RWPE2 (cell line): ENCODE measurements around the gene LRP1B.

Experiments used
- ATAC-seq: fragments of 200-7000 bp; cut with Tn5 transposase; 3 replicates; pipeline ENCODE4 v1.9.1; 2021; ENCODE audit warnings: low read depth
- DNase-seq: peaks from one replicate; pipeline ENCODE4 v3.0.0-alpha.2; 2020; ENCODE audit warnings: low spot score
- H3K27ac ChIP-seq: fragments of 450-650 bp; 2 replicates; pipeline ENCODE4 v1.5.1; 2017; ENCODE audit warnings: mild to moderate bottlenecking; ENCODE audit not compliant: poor library complexity, severe bottlenecking
- H3K27me3 ChIP-seq: fragments of 250-450 bp; sonication (Bioruptor Pico); 2 replicates; pipeline ENCODE4 v1.5.1; 2021; ENCODE audit warnings: mild to moderate bottlenecking, moderate library complexity; ENCODE audit not compliant: insufficient read depth, poor library complexity, severe bottlenecking
- H3K36me3 ChIP-seq: fragments of 250-450 bp; sonication (Bioruptor Pico); 2 replicates; pipeline ENCODE4 v1.5.1; 2020; ENCODE audit warnings: low read depth, mild to moderate bottlenecking, moderate library complexity
- H3K4me1 ChIP-seq: fragments of 250-450 bp; sonication (Bioruptor Pico); 2 replicates; pipeline ENCODE4 v1.5.1; 2021; ENCODE audit warnings: mild to moderate bottlenecking, moderate library complexity; ENCODE audit not compliant: insufficient read depth, poor library complexity, severe bottlenecking
- H3K4me3 ChIP-seq: fragments of 250-450 bp; sonication (Bioruptor Pico); 2 replicates; pipeline ENCODE4 v1.5.1; 2021; ENCODE audit warnings: mild to moderate bottlenecking, moderate library complexity; ENCODE audit not compliant: severe bottlenecking
- H3K9me3 ChIP-seq: fragments of 250-450 bp; sonication (Bioruptor Pico); 2 replicates; pipeline ENCODE4 v1.5.1; 2021; ENCODE audit warnings: mild to moderate bottlenecking, moderate library complexity; ENCODE audit not compliant: severe bottlenecking
- TF ChIP-seq, protein P1 (sequence below): fragments of 450-650 bp; IDR thresholded peaks from one replicate; pipeline ENCODE4 v1.5.1; 2017; ENCODE audit warnings: mild to moderate bottlenecking, moderate library complexity; ENCODE audit not compliant: poor library complexity, severe bottlenecking

LRP1B gene

DNA sequence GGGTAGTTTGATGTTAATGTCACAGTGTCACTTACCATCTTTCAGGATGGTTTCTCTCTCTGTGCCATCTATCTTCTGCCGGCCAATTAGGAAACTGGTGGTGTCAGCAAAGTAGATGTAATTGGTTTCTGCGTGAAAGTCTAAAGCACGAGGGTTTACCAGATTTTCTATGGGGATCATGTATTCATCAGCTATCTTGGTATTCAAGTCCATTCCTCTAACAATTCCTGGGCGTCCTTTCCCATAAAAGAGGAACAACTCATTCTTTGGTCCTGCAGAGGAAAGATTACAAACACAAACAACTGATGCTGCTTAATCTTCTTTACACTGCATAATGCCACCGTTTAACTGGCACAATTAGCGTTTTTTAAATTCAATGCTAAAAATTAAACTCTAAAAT, 1081.9 kb downstream of the LRP1B start:
- no peak overlapping the region for H3K4me3 ChIP-seq
- no peaks in the 10 kb centered on the region for H3K4me1 ChIP-seq
- no peak overlapping the region for H3K27ac ChIP-seq
- no peaks in the 10 kb centered on the region for H3K27me3 ChIP-seq
- H3K9me3 ChIP-seq: no peaks in the 10 kb centered on the region
- H3K36me3 ChIP-seq: no peaks in the 10 kb centered on the region
- DNase-seq (no peak), ATAC-seq (no peak)
- TF ChIP-seq, protein P1, sequence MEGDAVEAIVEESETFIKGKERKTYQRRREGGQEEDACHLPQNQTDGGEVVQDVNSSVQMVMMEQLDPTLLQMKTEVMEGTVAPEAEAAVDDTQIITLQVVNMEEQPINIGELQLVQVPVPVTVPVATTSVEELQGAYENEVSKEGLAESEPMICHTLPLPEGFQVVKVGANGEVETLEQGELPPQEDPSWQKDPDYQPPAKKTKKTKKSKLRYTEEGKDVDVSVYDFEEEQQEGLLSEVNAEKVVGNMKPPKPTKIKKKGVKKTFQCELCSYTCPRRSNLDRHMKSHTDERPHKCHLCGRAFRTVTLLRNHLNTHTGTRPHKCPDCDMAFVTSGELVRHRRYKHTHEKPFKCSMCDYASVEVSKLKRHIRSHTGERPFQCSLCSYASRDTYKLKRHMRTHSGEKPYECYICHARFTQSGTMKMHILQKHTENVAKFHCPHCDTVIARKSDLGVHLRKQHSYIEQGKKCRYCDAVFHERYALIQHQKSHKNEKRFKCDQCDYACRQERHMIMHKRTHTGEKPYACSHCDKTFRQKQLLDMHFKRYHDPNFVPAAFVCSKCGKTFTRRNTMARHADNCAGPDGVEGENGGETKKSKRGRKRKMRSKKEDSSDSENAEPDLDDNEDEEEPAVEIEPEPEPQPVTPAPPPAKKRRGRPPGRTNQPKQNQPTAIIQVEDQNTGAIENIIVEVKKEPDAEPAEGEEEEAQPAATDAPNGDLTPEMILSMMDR: no peak

DNA sequence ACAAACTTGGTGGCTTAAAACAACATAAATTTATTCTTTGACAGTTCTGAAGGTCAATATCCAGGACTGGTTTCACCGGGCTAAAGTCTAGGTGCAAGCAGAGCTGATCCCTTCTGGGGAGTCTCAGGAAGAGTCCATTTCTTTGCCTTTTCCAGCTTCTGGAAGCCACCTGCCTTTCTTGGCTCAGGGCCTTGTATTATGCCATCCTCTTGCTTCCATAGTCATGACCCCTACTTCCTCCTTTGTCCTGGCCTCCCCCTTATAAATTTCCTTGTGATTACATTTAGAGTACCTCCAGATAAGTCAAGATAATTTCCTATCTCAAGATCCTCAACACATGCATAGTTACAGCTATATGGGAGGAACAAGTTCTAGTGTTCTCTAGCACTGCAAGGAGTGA, 1089.5 kb downstream of the LRP1B start:
- Histone ChIP-seq H3K27me3 (no peaks in the 10 kb centered on the region), H3K4me3 (no peak overlapping the region), H3K9me3 (no peaks in the 10 kb centered on the region), H3K36me3 (no peaks in the 10 kb centered on the region), H3K27ac (no peak overlapping the region), H3K4me1 (no peaks in the 10 kb centered on the region)
- no peak for DNase-seq
- TF ChIP-seq, protein P1: no peak
- ATAC-seq: no peak

DNA sequence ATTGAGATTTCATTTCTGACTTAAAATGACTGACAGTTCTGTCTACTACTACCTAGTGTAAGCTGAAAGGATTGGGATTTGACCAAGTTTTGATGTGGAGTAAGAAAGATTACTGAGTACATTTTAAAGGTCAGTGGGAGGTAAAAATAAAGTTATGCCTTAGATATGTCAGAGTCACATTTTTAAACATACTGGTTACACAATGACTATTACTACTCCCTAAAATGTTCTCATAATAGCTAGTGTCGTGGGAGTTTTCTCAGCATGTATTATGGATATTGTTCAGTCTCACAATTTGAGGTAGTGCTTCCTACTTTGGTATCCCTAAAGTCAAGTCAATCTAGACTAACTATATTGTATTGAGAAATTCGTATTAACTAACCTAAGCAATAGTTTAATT, 1092.5 kb downstream of the LRP1B start:
- no peaks in the 10 kb centered on the region for H3K36me3 ChIP-seq
- ATAC-seq (no peak), DNase-seq (no peak)
- no peak overlapping the region for H3K27ac ChIP-seq
- H3K27me3 ChIP-seq: no peaks in the 10 kb centered on the region
- H3K4me1 ChIP-seq: no peaks in the 10 kb centered on the region
- TF ChIP-seq, protein P1: no peak
- H3K9me3 ChIP-seq: no peaks in the 10 kb centered on the region
- H3K4me3 ChIP-seq: no peak overlapping the region

DNA sequence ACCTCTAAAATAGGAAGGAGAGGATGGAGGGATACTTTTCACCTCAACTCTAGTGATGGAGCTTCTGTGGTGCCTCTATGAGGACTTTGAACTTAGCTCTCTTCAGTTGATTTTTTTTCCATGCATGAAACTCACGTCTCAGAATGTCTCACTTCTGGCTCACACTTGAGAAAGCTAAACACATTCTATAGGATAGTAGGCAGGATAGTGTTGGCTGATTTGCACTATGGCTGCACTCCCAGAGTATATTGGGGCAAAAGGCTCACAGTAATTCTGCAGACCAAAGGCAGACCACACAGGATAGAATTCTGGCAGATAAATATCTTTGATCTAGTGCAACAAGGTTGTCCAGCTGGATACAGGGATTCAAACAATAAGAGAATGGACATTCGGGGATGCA, 1093.5 kb downstream of the LRP1B start:
- no peak overlapping the region for H3K4me3 ChIP-seq
- no peaks in the 10 kb centered on the region for H3K27me3 ChIP-seq
- TF ChIP-seq, protein P1: no peak
- no peaks in the 10 kb centered on the region for H3K36me3 ChIP-seq
- no peak for DNase-seq
- H3K9me3 ChIP-seq: no peaks in the 10 kb centered on the region
- H3K4me1 ChIP-seq: no peaks in the 10 kb centered on the region
- H3K27ac ChIP-seq: no peak overlapping the region
- ATAC-seq: no peak

DNA sequence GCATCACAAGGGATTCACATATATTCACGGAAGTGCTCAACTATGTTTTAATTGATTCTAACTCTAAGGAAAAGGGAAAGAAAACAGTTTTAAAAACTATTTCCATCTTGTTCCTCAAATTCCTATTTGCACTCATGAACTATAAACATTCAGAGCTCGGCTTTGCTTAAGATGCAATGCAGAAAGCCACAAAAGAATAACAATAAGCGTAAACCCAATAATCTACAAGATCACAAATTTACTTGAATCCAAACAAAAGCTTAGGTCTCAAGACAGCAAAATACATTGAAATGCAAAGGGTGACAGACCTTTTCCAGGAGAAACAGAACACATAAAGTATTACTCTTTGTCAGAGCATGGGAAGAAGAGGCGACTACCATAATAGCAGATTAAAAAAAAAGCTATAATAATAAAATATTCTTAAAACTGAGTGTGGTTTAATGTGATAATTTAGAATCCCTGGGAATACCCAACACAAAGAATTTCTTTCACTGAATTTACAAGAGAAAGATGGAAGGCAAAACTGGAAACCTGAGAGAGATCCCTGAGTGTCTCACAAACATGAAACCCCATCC, 1094.9 kb downstream of the LRP1B start:
- no peak for DNase-seq
- no peak overlapping the region for H3K4me3 ChIP-seq
- H3K4me1 ChIP-seq: no peaks in the 10 kb centered on the region
- H3K27me3 ChIP-seq: no peaks in the 10 kb centered on the region
- ATAC-seq: no peak
- TF ChIP-seq, protein P1: no peak
- no peaks in the 10 kb centered on the region; the same call in 1 of the 2 replicates for H3K36me3 ChIP-seq
- H3K27ac ChIP-seq: no peak overlapping the region
- H3K9me3 ChIP-seq: no peaks in the 10 kb centered on the region
